K562 (cell line): Measurements from ENCODE around the gene ZCRB1. TPM values are rescaled to one million over a fixed set of nuclear protein-coding genes. Genes with fewer than 3 reads are reported as not detected.

ENCODE experiments used
- ATAC-seq: fragments of 200-7000 bp; cut with Tn5 transposase; 3 replicates; pipeline ENCODE4 v1.9.1; 2020; ENCODE audit warnings: moderate library complexity
- BruUV-seq: library from RNA; stranded (reverse); fragments of 400-500 nt; replicated peaks from 2 replicates; lab custom pipeline; 2021; lab: Mats Ljungman, UMichigan
- CTCF ChIA-PET: fragments of 300-600 bp; formaldehyde crosslinking; extraction: SDS; loops from one replicate; lab custom pipeline; 2021; ENCODE audit warnings: low intra/inter-chr PET ratio; lab: Yijun Ruan, JAX
- POLR2A ChIA-PET: fragments of 300-600, 350-650 bp; sonication (Branson Sonifier 250); formaldehyde crosslinking; extraction: SDS; loops from one replicate; lab custom pipeline; 2021; ENCODE audit warnings: antibody characterized with exemption, inconsistent platforms; lab: Yijun Ruan, JAX
- DNase-seq, 4 experiments: peaks; one replicate each; pipeline versions ENCODE4 v3.0.0 to v3.0.0-alpha.2; 2011 to 2018; ENCODE audit warnings: low spot score in 3 of 4, mixed read lengths in 3 of 4; ENCODE audit errors: extremely low read depth in 1 of 4
- FAIRE-seq: peaks from 2 replicates; lab custom pipeline; 2011; peaks lifted over from hg19 to GRCh38; lab: Jason Lieb, UNC
- H2AFZ ChIP-seq: 2 replicates; pipeline ENCODE4 v1.6.0; 2011; ENCODE audit warnings: low read depth, low read length, control low read depth, inconsistent platforms
- H3K27ac ChIP-seq: fragments of 200-600 bp; 3 replicates; pipeline ENCODE4 v1.8.0; 2011; ENCODE audit warnings: low read depth, mild to moderate bottlenecking, control low read depth, inconsistent platforms, low read length, moderate library complexity, mixed read lengths; ENCODE audit errors: extremely low read depth
- H3K27me3 ChIP-seq, 2 experiments: fragments of 300-600 bp in 1 of 2; 2 replicates in 1 of 2; 3 replicates in 1 of 2; pipeline versions ENCODE4 v1.6.0 to v1.8.0; 2011; ENCODE audit warnings: inconsistent platforms in 2 of 2, low read length in 2 of 2, mild to moderate bottlenecking in 1 of 2, mixed read lengths in 1 of 2, moderate library complexity in 1 of 2; ENCODE audit not compliant: control insufficient read depth in 2 of 2, insufficient read depth in 2 of 2
- H3K36me3 ChIP-seq: fragments of 300-600 bp; 3 replicates; pipeline ENCODE4 v1.8.0; 2011; ENCODE audit warnings: mild to moderate bottlenecking, low read length, inconsistent platforms; ENCODE audit not compliant: control insufficient read depth, insufficient read depth
- H3K4me1 ChIP-seq, 2 experiments: fragments of 200-600 bp in 1 of 2; replicated peaks in 1 of 2; 2 replicates in 1 of 2; 3 replicates in 1 of 2; pipeline versions ENCODE4 v1.5.1 to v1.8.0; 2011; ENCODE audit warnings: inconsistent platforms in 2 of 2, low read length in 2 of 2, mild to moderate bottlenecking in 1 of 2, mixed read lengths in 1 of 2, moderate library complexity in 1 of 2; ENCODE audit not compliant: control insufficient read depth in 2 of 2, insufficient read depth in 2 of 2
- H3K4me2 ChIP-seq: 2 replicates; pipeline ENCODE4 v1.6.1; 2011; ENCODE audit warnings: low read length, control low read depth, inconsistent platforms, mixed read lengths; ENCODE audit not compliant: insufficient read depth
- H3K4me3 ChIP-seq: fragments of 200-600 bp; sonication (generic), shearing (Covaris generic); 2 replicates; pipeline ENCODE4 v1.5.1; 2016; ENCODE audit warnings: control low read depth, inconsistent platforms
- H3K79me2 ChIP-seq: fragments of 200-600 bp; 3 replicates; pipeline ENCODE4 v1.8.0; 2011; ENCODE audit warnings: low read length, inconsistent platforms; ENCODE audit not compliant: control insufficient read depth, insufficient read depth
- H3K9ac ChIP-seq, 2 experiments: 2 replicates each; pipeline versions ENCODE4 v1.6.0 to v1.6.1; 2011; ENCODE audit warnings: low read depth in 2 of 2, low read length in 2 of 2, control low read depth in 1 of 2, inconsistent platforms in 1 of 2, mild to moderate bottlenecking in 1 of 2, mixed read lengths in 1 of 2; ENCODE audit not compliant: insufficient read depth in 1 of 2
- H3K9me1 ChIP-seq: one replicate; pipeline ENCODE4 v1.6.0; 2011; ENCODE audit warnings: inconsistent platforms, mild to moderate bottlenecking, low read length, moderate library complexity; ENCODE audit not compliant: control insufficient read depth, insufficient read depth
- H3K9me3 ChIP-seq: replicated peaks from 2 replicates; pipeline ENCODE4 v1.5.1; 2011; ENCODE audit warnings: low read depth, low read length, inconsistent platforms; ENCODE audit not compliant: control insufficient read depth, insufficient read depth
- H4K20me1 ChIP-seq: replicated peaks from 2 replicates; pipeline ENCODE4 v1.6.1; 2011; ENCODE audit warnings: low read length, inconsistent platforms, mixed read lengths; ENCODE audit not compliant: control insufficient read depth, insufficient read depth
- BRCA1 ChIP-seq, 2 experiments: fragments of 450-650 bp in 1 of 2; sonication (generic) in 1 of 2; formaldehyde crosslinking in 1 of 2; IDR thresholded peaks; 2 replicates each; pipeline versions ENCODE4 v1.5.0 to v1.6.1; 2017 to 2020; ENCODE audit warnings: mild to moderate bottlenecking in 1 of 2, missing genetic modification reagents in 1 of 2
- CBX3 ChIP-seq, 2 experiments: IDR thresholded peaks; 1 replicate in 1 of 2; 2 replicates in 1 of 2; pipeline ENCODE4 v1.6.1; 2012; ENCODE audit warnings: inconsistent platforms in 2 of 2, low read length in 2 of 2, borderline replicate concordance in 1 of 2, control low read depth in 1 of 2
- CHAMP1 ChIP-seq: fragments of 450-650 bp; IDR thresholded peaks from 2 replicates; pipeline ENCODE4 v1.6.1; 2016; ENCODE audit warnings: mild to moderate bottlenecking
- CTCF ChIP-seq, 3 experiments: IDR thresholded peaks in 2 of 3; conservative IDR thresholded peaks in 1 of 3; 2 replicates each; pipeline ENCODE4 v1.5.1; 2011 to 2012; ENCODE audit warnings: low read length in 3 of 3, mild to moderate bottlenecking in 3 of 3, control low read depth in 2 of 3, improper control_type of control experiment in 1 of 3, inconsistent platforms in 1 of 3, low read depth in 1 of 3, mixed read lengths in 1 of 3, moderate library complexity in 1 of 3; ENCODE audit not compliant: insufficient read depth in 2 of 3
- GTF2F1 ChIP-seq: IDR thresholded peaks from 2 replicates; pipeline ENCODE4 v1.6.1; 2011; ENCODE audit warnings: low read depth, low read length, improper control_type of control experiment
- LARP7 ChIP-seq: fragments of 450-650 bp; IDR thresholded peaks from 2 replicates; pipeline ENCODE4 v1.6.1; 2016
- RAD21 ChIP-seq, 2 experiments: fragments of 250-450 bp in 1 of 2; fragments of 450-650 bp in 1 of 2; sonication (Bioruptor Pico) in 1 of 2; formaldehyde crosslinking in 1 of 2; IDR thresholded peaks in 1 of 2; conservative IDR thresholded peaks in 1 of 2; 2 replicates each; pipeline versions ENCODE4 v1.4.0 to v1.8.0; 2020 to 2022; ENCODE audit warnings: mild to moderate bottlenecking in 2 of 2, moderate library complexity in 1 of 2
- RBM34 ChIP-seq: fragments of 200-400 bp; formaldehyde crosslinking; IDR thresholded peaks from 2 replicates; pipeline ENCODE4 v1.6.1; 2018; ENCODE audit warnings: low read length, borderline replicate concordance; ENCODE audit not compliant: insufficient read depth
- SMARCA5 ChIP-seq: fragments of 450-650 bp; IDR thresholded peaks from 2 replicates; pipeline ENCODE4 v1.6.1; 2016
- ZBED1 ChIP-seq: IDR thresholded peaks from 2 replicates; pipeline ENCODE4 v1.6.1; 2014
- ZNF146 ChIP-seq: IDR thresholded peaks from one replicate; pipeline ENCODE4 v1.6.1; 2018; ENCODE audit warnings: missing compliant biosample characterization; ENCODE audit not compliant: unreplicated experiment
- ZNF316 ChIP-seq: fragments of 450-650 bp; IDR thresholded peaks from 2 replicates; pipeline ENCODE4 v1.6.1; 2016
- ZNF584 ChIP-seq: fragments of 200-800 bp; sonication (Bioruptor generic); IDR thresholded peaks from 2 replicates; pipeline ENCODE4 v1.6.1; 2016; ENCODE audit warnings: low read depth, mild to moderate bottlenecking, missing genetic modification characterization, missing compliant biosample characterization
- WGBS: fragments of 100-300 bp; shearing (Covaris generic); methylation state at CpG from one replicate; pipeline ENCODE4 v1.1.6; 2016; ENCODE audit warnings: low coverage, mixed read lengths; ENCODE audit not compliant: insufficient coverage; ENCODE audit errors: missing lambda C conversion rate; 5-methylcytosine and 5-hydroxymethylcytosine counted together
- in situ Hi-C: fragments of 300-500 bp; cut with MboI; formaldehyde crosslinking; loops from 4 replicates; pipeline ENCODE4 v1.15.0; 2018; ENCODE audit warnings: inconsistent platforms, mixed read lengths
- intact Hi-C: fragments of 100-400 bp; cut with micrococcal nuclease; formaldehyde crosslinking; loops from 2 replicates; pipeline ENCODE4 v1.14.2; 2022
- polyA plus RNA-seq, 8 experiments: library from polyadenylated mRNA; depleted of rRNA in 4 of 8; stranded (reverse) in 5 of 8; unstranded in 3 of 8; fragments of >200 nt; fragmentation: Nextera tagmentation in 2 of 8; fragmentation: Illumina TruSeq in 1 of 8; extraction: Ambion mirVana in 2 of 8; extraction: Trizol in 1 of 8; gene quantifications; 2 replicates each; pipeline versions ENCODE4 v1.2.1 to v1.2.3, GENCODE V29; 2011 to 2014; ENCODE audit warnings: inconsistent platforms in 1 of 8, missing spikeins in 1 of 8
- total RNA-seq, 7 experiments: library from RNA; depleted of rRNA in 6 of 7; stranded (reverse); fragments of >200 nt in 6 of 7; fragmentation: Illumina TruSeq in 2 of 7; extraction: Trizol in 2 of 7; gene quantifications; 2 replicates each; pipeline versions ENCODE4 v1.2.1 to v1.2.3, GENCODE V29; 2011 to 2021; ENCODE audit warnings: low replicate concordance in 1 of 7
- TF ChIP-seq, protein P1 (sequence below): fragments of 250-450 bp; sonication (Bioruptor Pico); IDR thresholded peaks from 2 replicates; pipeline ENCODE4 v1.5.0; 2020; ENCODE audit warnings: mild to moderate bottlenecking, borderline replicate concordance

Gene ZCRB1
- total and polyA plus RNA-seq, 9 of the 15 experiments (the other 6 are each of a cell fraction or from before 2014, with no cell fraction given), result 36.0 to 102 (median 51.0) TPM

GRCh38 chr12:42296503-42297109 lies 29.3 kb downstream of the ZCRB1 start:
- Histone ChIP-seq H3K27me3 (no peaks in the 10 kb centered on the region), H3K36me3 (no peaks in the 10 kb centered on the region), H2AFZ (no peak overlapping the region), H3K9me3 (no peaks in the 10 kb centered on the region), H3K27ac (no peak overlapping the region), H3K79me2 (no peaks in the 10 kb centered on the region), H4K20me1 (no peaks in the 10 kb centered on the region), H3K4me1 (no peaks in the 10 kb centered on the region), H3K4me2 (no peak overlapping the region), H3K9me1 (no peaks in the 10 kb centered on the region), H3K9ac (no peak overlapping the region), H3K4me3 (no peak overlapping the region)
- ATAC-seq, result peak; percentile 69
- CTCF ChIA-PET, result interaction anchor here (0.7 kb wide), 1 partner anchor 299 kb away, joined by 3 read pairs; no protein-coding TSS in a partner anchor
- no TSS peak for BruUV-seq
- in situ Hi-C loops, result no loop called here
- peak; percentile 20 to 62 (median 30) for DNase-seq
- POLR2A ChIA-PET, result no interaction called here
- WGBS, result 45% methylated on average over 5 of the region's 5 CpGs
- intact Hi-C loops, result loop anchor here (5.0 kb wide), 1 partner anchor 36 kb away; no protein-coding TSS in a partner anchor
- peak; percentile 6 for FAIRE-seq
- TF ChIP-seq RAD21 (CRISPR knock-in tag; conservative IDR thresholded peaks at IDR 0.05 in 1 of 2, IDR thresholded peaks at IDR 0.05 in 1 of 2), result peak in 1 of 2 experiments; percentile 36; a peak in 2 of 4 replicates
- no peak for TF ChIP-seq ZNF146 (CRISPR knock-in tag)
- no peak for TF ChIP-seq ZBED1
- no peak for TF ChIP-seq ZNF584 (CRISPR knock-in tag)
- TF ChIP-seq LARP7, result no peak
- TF ChIP-seq RBM34, result no peak
- TF ChIP-seq SMARCA5, result no peak
- no peak for TF ChIP-seq GTF2F1
- 0 out of 2 replicates have a peak, but pooled peaks have one; percentile 18 for TF ChIP-seq CHAMP1
- TF ChIP-seq ZNF316, result no peak
- peak in 1 of 2 experiments; percentile 86; a peak in 2 of 3 replicates for TF ChIP-seq CBX3 (IDR thresholded peaks at IDR 0.05; ENCODE audit: borderline replicate concordance in 1 of 2, low read length in 2 of 2)
- TF ChIP-seq BRCA1 (IDR thresholded peaks at IDR 0.05), result no peak
- TF ChIP-seq BRCA1 (CRISPR knock-in tag; IDR thresholded peaks at IDR 0.05), result no peak
- TF ChIP-seq, protein P1, sequence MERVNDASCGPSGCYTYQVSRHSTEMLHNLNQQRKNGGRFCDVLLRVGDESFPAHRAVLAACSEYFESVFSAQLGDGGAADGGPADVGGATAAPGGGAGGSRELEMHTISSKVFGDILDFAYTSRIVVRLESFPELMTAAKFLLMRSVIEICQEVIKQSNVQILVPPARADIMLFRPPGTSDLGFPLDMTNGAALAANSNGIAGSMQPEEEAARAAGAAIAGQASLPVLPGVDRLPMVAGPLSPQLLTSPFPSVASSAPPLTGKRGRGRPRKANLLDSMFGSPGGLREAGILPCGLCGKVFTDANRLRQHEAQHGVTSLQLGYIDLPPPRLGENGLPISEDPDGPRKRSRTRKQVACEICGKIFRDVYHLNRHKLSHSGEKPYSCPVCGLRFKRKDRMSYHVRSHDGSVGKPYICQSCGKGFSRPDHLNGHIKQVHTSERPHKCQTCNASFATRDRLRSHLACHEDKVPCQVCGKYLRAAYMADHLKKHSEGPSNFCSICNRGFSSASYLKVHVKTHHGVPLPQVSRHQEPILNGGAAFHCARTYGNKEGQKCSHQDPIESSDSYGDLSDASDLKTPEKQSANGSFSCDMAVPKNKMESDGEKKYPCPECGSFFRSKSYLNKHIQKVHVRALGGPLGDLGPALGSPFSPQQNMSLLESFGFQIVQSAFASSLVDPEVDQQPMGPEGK, result no peak
- TF ChIP-seq CTCF (IDR thresholded peaks at IDR 0.05 in 2 of 3, conservative IDR thresholded peaks at IDR 0.05 in 1 of 3; ENCODE audit: insufficient read depth in 2 of 3, low read depth in 1 of 3, low read length in 3 of 3), result peak; percentile 56 to 65 (median 58)
